Esophagus muscularis mucosa (tissue), 4 donors: ENCODE results near the gene PAX6. TPM values are rescaled to one million over a fixed set of nuclear protein-coding genes. Genes with fewer than 3 reads are reported as not detected.

Source experiments
- DNase-seq: peaks from one replicate; pipeline ENCODE4 v3.0.0-alpha.2; 2017; ENCODE audit errors: extremely low spot score
- H3K27ac ChIP-seq, 4 donors: fragments of 200-600 bp; sonication (generic); replicated peaks in 1 of 4; 1 replicate in 3 of 4; 2 replicates in 1 of 4; pipeline ENCODE4 v1.5.1; 2016 to 2019; ENCODE audit warnings: mild to moderate bottlenecking in 1 of 4
- H3K27me3 ChIP-seq, 4 donors: fragments of 200-600 bp; sonication (generic); one replicate each; pipeline versions ENCODE4 v1.5.1 to v1.6.0; 2016 to 2019
- H3K36me3 ChIP-seq, 4 donors: fragments of 200-600 bp; sonication (generic); one replicate each; pipeline ENCODE4 v1.5.1; 2016 to 2019
- H3K4me1 ChIP-seq, 4 donors: fragments of 200-600 bp; sonication (generic); one replicate each; pipeline ENCODE4 v1.5.1; 2016 to 2019
- H3K4me3 ChIP-seq, 4 donors: fragments of 200-600 bp; sonication (generic); 1 replicate in 2 of 4; 2 replicates in 2 of 4; pipeline ENCODE4 v1.5.1; 2016 to 2019; ENCODE audit warnings: mild to moderate bottlenecking in 4 of 4, moderate library complexity in 1 of 4
- H3K9me3 ChIP-seq, 4 donors: fragments of 200-600 bp; sonication (generic); 1 replicate in 3 of 4; 2 replicates in 1 of 4; pipeline ENCODE4 v1.5.1; 2016 to 2019
- EP300 ChIP-seq: sonication (generic); formaldehyde crosslinking; IDR thresholded peaks from one replicate; pipeline ENCODE4 v1.6.1; 2017; ENCODE audit warnings: antibody characterized with exemption
- POLR2A ChIP-seq: fragments of 450-650 bp; IDR thresholded peaks from one replicate; pipeline ENCODE4 v1.6.1; 2017; ENCODE audit warnings: antibody characterized with exemption, moderate library complexity, mild to moderate bottlenecking, low read depth
- POLR2AphosphoS5 ChIP-seq, 2 donors: sonication (generic); formaldehyde crosslinking; IDR thresholded peaks; one replicate each; pipeline ENCODE4 v1.6.1; 2017; ENCODE audit warnings: antibody characterized with exemption in 2 of 2
- WGBS: methylation state at CpG from one replicate; pipeline ENCODE4 v1.1.5; 2018; 5-methylcytosine and 5-hydroxymethylcytosine counted together
- intact Hi-C: fragments of 100-400 bp; cut with DNase I; formaldehyde crosslinking; loops from one replicate; pipeline ENCODE4 v1.15.1; 2023
- total RNA-seq, 4 donors: library from RNA; depleted of rRNA; stranded (reverse); fragments of >200 nt; gene quantifications; one replicate each; pipeline versions ENCODE4 v1.1.0 to v1.2.1, GENCODE V29; 2016
- TF ChIP-seq, protein P1 (sequence below), 3 experiments: fragments of 200-600 bp in 2 of 3; fragments of 450-650 bp in 1 of 3; sonication (generic) in 2 of 3; IDR thresholded peaks; one replicate each; pipeline ENCODE4 v1.5.1; 2017 to 2019; ENCODE audit warnings: antibody characterized with exemption in 3 of 3, mild to moderate bottlenecking in 2 of 3, moderate library complexity in 1 of 3

Gene PAX6
- total RNA-seq, 4 donors from 2014 or later: 0.06 TPM; not detected in 3

DNA sequence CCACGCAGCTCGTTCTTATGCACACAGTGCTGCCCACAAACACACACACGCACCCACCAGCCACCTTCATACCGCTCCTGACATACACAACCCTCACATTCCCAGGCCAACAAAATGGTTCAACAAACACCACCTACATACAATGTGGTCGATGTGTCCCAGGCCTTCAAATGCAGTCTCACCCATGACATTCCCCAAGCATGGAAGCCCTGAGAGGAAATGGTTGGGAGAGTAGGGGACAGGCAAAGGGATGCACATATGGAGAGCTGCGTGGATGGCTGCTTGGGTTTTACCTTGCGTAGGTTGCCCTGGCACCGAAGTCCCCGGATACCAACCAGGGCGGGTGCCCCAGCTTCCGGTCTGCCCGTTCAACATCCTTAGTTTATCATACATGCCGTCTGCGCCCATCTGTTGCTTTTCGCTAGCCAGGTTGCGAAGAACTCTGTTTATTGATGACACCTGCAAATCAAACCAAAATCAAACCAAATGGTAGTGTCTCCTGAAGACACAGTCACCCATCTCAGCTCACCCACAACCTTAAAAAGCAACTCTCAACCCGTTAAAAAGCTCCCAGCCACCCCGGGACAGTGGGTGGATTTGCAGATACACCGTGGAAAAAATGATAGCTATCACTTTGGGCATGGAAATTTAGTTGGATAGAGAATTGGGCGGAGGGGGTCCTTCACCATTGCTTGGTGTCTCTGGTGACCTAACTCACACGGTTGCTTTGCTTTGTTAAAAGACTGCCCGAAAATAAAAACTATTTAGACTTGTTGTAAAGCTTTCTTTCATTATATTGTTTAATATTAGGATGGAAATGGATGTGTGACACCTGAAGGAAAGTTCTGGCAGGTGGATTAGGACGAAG is 10.5 kb downstream of the PAX6 start:
- Histone ChIP-seq H3K4me1 (peaks cover 17 to 62% (median 48%) of the 10 kb centered on the region in 4 donors), H3K27me3 (peaks cover 26 to 99% (median 90%) of the 10 kb centered on the region in 4 donors), H3K36me3 (no peaks in the 10 kb centered on the region), H3K27ac (no peak overlapping the region), H3K9me3 (no peaks in the 10 kb centered on the region), H3K4me3 (no peak overlapping the region)
- WGBS: 12% methylated on average over 21 of the region's 23 CpGs
- intact Hi-C loops: no loop called here
- DNase-seq: peak; percentile 83
- TF ChIP-seq, protein P1, sequence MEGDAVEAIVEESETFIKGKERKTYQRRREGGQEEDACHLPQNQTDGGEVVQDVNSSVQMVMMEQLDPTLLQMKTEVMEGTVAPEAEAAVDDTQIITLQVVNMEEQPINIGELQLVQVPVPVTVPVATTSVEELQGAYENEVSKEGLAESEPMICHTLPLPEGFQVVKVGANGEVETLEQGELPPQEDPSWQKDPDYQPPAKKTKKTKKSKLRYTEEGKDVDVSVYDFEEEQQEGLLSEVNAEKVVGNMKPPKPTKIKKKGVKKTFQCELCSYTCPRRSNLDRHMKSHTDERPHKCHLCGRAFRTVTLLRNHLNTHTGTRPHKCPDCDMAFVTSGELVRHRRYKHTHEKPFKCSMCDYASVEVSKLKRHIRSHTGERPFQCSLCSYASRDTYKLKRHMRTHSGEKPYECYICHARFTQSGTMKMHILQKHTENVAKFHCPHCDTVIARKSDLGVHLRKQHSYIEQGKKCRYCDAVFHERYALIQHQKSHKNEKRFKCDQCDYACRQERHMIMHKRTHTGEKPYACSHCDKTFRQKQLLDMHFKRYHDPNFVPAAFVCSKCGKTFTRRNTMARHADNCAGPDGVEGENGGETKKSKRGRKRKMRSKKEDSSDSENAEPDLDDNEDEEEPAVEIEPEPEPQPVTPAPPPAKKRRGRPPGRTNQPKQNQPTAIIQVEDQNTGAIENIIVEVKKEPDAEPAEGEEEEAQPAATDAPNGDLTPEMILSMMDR (IDR thresholded peaks at IDR 0.05): no peak
- no peak for TF ChIP-seq POLR2AphosphoS5 (IDR thresholded peaks at IDR 0.05)
- TF ChIP-seq EP300: no peak
- no peak for TF ChIP-seq POLR2A

DNA sequence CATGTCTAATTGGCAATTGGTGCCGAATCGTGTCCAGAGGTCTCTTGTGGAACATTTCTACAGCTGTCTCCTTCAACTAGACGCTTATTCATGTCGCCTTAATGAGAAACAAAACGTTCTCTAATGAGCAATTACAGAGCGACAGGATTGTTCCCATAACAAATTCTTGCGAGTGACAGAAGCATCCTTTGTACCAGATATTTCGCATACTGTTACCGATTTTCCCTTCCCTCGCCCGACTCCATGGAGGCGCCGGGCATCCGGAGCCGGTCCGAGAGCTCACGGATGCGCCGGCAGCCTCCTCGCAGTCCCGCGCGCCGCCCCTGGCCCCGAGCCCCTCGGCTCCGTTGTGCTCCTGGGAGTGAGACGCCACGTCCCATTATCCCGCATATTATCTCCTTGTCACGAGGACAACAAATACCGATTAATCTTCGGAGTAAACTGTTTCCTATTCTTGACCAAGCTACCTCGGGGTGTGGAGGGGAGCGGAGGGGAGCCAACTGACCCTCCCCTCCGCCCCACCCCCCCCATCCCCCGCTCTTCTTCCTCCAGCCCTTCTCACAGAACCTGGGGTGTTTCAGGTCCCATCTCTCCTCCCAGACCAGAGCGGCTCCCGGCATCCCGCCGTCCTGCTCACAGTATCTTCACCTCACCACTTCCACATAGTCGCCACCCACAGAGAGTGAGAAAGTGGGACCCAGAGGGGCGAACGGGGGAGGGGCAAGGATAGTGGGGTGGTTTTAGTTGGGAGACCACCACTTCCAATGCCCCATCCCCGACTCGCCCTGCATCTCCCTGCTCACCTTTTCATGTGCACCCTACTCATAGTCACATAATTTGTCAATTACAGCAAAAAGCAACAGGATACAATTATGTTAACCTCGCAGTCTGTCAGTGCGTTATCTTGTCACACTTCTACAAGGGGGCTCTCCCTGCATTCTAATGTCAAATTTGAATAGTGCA is 11.4 kb downstream of the PAX6 start:
- peak overlapping the region in 2 of 4 donors; percentile 13 for H3K4me3 ChIP-seq

DNA sequence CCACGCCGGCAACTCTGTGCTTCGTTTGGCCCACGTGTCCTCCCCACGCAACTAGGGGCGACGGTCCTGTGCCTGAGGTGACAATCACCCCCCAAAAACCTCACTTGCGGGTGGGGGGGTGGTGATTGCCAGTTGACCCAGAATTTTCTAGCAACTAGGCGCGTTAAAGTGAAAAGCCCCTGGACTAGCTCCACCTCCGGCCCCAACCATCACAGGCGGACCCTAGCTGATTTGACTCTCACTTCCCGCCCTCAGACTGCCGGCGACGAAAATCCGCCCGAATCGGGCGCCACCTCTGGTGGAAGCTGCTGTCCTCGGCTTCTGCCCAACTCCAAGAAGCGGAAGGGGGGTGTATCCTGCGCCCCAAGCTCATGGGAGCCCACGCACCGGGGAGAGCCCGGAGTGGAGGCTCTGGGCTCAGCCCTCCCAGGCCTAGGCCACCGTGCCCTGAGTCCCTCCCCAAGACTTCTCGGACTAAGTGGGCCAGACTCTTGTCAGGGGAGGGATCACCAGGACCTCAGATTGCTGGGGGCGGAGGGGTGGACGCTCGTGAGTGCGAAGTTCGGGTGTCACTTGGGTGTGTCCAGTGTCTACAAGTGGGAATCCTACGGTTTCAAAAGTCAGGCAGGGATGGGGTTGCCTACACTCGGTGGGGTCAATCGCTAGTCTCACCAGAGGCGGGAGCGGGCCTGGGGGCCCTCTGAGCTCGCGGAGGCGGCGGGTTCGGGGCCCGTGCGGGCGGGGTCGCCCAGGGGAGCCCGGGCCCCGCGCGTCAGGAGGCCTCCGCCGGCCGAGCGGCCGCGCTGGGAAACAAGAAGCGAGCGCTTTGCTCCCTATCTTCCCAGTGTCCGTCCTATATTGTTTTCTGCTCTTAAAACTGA is 12.3 kb downstream of the PAX6 start:
- DNase-seq: peak; percentile 86
- peaks cover 5 to 43% (median 30%) of the 10 kb centered on the region in 4 donors for H3K4me1 ChIP-seq
- 3% methylated on average over 30 of the region's 60 CpGs for WGBS
- no peak for TF ChIP-seq POLR2A
- TF ChIP-seq, protein P1 (IDR thresholded peaks at IDR 0.05): no peak
- no peak for TF ChIP-seq POLR2AphosphoS5 (IDR thresholded peaks at IDR 0.05)
- TF ChIP-seq EP300: no peak
- H3K4me3 ChIP-seq: peak overlapping the region in 3 of 4 donors; percentile 13
- intact Hi-C loops: no loop called here
- no peaks in the 10 kb centered on the region for H3K36me3 ChIP-seq
- H3K27me3 ChIP-seq: peaks cover 12 to 81% (median 72%) of the 10 kb centered on the region in 4 donors
- H3K9me3 ChIP-seq: no peaks in the 10 kb centered on the region
- no peak overlapping the region for H3K27ac ChIP-seq

More for the DNA sequence above, 11.4 kb downstream of the PAX6 start:
- Histone ChIP-seq H3K27ac (no peak overlapping the region), H3K27me3 (peaks cover 18 to 91% (median 81%) of the 10 kb centered on the region in 4 donors), H3K9me3 (no peaks in the 10 kb centered on the region), H3K4me1 (peaks cover 10 to 52% (median 39%) of the 10 kb centered on the region in 4 donors), H3K36me3 (no peaks in the 10 kb centered on the region)
- no peak for TF ChIP-seq POLR2AphosphoS5 (IDR thresholded peaks at IDR 0.05)
- TF ChIP-seq EP300: no peak
- no peak for TF ChIP-seq POLR2A
- TF ChIP-seq, protein P1 (IDR thresholded peaks at IDR 0.05): no peak
- 6% methylated on average over 40 of the region's 48 CpGs for WGBS
- intact Hi-C loops: no loop called here
- peak; percentile 60 for DNase-seq

DNA sequence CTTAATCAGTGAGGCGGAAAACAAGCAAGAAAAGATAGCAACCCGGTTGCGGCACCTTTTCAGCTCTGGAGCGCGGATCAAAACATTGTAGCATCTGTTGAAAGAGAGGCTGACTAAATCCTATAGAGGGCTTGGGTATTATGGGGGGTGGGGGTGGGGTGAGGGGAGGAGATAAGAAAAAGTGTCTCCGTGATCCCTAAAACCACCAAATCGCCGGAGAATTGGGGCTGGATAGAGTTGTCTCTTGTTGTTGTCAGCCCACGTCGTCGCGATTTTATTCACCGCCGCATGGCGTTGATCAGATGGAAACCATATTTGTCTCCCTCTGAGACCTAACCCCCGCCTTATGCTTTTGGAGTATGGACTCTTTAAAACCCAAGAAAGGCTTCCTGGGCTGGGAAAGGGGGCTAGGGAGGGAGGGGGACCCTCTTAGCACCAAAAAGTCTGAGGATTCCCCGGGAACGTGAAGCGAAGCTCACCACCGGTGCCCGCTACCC is 13.0 kb downstream of the PAX6 start:
- WGBS: 3% methylated on average over 21 of the region's 21 CpGs
- H3K27ac ChIP-seq: no peak overlapping the region
- H3K36me3 ChIP-seq: no peaks in the 10 kb centered on the region
- DNase-seq: no peak
- peak overlapping the region in 3 of 4 donors; percentile 13 for H3K4me3 ChIP-seq
- peaks cover 5 to 37% (median 29%) of the 10 kb centered on the region in 4 donors for H3K4me1 ChIP-seq
- no peaks in the 10 kb centered on the region for H3K9me3 ChIP-seq
- intact Hi-C loops: no loop called here
- H3K27me3 ChIP-seq: peaks cover 12 to 75% (median 65%) of the 10 kb centered on the region in 4 donors
- TF ChIP-seq POLR2AphosphoS5 (IDR thresholded peaks at IDR 0.05): no peak
